ENCODE measurements around the gene KLHL25.

The KLHL25 gene

GRCh38 chr15:85760531-85761371, 34.0 kb downstream of the KLHL25 start:
- no peak for DNase-seq

- no peak for DNase-seq
These were observed 34.7 kb downstream of the KLHL25 start for GRCh38 chr15:85760049-85760448.

- DNase-seq, result no peak
These were observed 35.3 kb downstream of the KLHL25 start for GRCh38 chr15:85759376-85759775.

- DNase-seq, result no peak
These were observed 36.1 kb downstream of the KLHL25 start for GRCh38 chr15:85758655-85758978.

GRCh38 chr15:85757939-85758654, 36.6 kb downstream of the KLHL25 start:
- DNase-seq, result no peak

GRCh38 chr15:85757073-85757938, 37.4 kb downstream of the KLHL25 start:
- DNase-seq, result no peak

GRCh38 chr15:85756411-85757072, 38.2 kb downstream of the KLHL25 start:
- DNase-seq, result no peak

- no peak for DNase-seq
These were observed 38.8 kb downstream of the KLHL25 start for GRCh38 chr15:85755942-85756341.

- DNase-seq, result no peak
These were observed 39.3 kb downstream of the KLHL25 start for GRCh38 chr15:85755471-85755870.

GRCh38 chr15:85754989-85755388, 39.7 kb downstream of the KLHL25 start:
- DNase-seq, result no peak

GRCh38 chr15:85753791-85754452, 40.8 kb downstream of the KLHL25 start:
- no peak for DNase-seq

GRCh38 chr15:85753261-85753660, 41.5 kb downstream of the KLHL25 start:
- DNase-seq, result no peak

- no peak for DNase-seq
These were observed 42.2 kb downstream of the KLHL25 start for GRCh38 chr15:85752491-85752961.

GRCh38 chr15:85752124-85752475, 42.6 kb downstream of the KLHL25 start:
- no peak for DNase-seq

- DNase-seq, result no peak
These were observed 43.2 kb downstream of the KLHL25 start for GRCh38 chr15:85751291-85752123.

- DNase-seq, result no peak
These were observed 44.1 kb downstream of the KLHL25 start for GRCh38 chr15:85750319-85751290.

- no peak for DNase-seq
These were observed 45.2 kb downstream of the KLHL25 start for GRCh38 chr15:85749261-85750151.

GRCh38 chr15:85748729-85749128, 46.0 kb downstream of the KLHL25 start:
- no peak for DNase-seq

GRCh38 chr15:85748176-85748575, 46.5 kb downstream of the KLHL25 start:
- DNase-seq, result no peak

Data from activated CD4-positive, alpha-beta T cell treated with anti-CD3 and anti-CD28 coated beads, Interleukin-2, amount 50 U/mL, for 4 hours (primary cell).